Omental fat pad (tissue), 4 donors: ENCODE measurements around the gene SLC35A3. TPM values are rescaled to one million over a fixed set of nuclear protein-coding genes. Genes with fewer than 3 reads are reported as not detected.
"Not testable (repeated sequence)": the region's sequence is repeated elsewhere in the genome, so short reads cannot be mapped to it uniquely, and the experiment has no call there.

Experiments used
- ATAC-seq: fragments of 150-250 bp; one replicate; pipeline ENCODE4 v1.9.1; 2016; ENCODE audit warnings: mild to moderate bottlenecking, moderate library complexity; ENCODE audit not compliant: low FRiP score
- DNase-seq: peaks from one replicate; pipeline ENCODE4 v3.0.0-alpha.2; 2019; ENCODE audit warnings: low spot score
- total RNA-seq, 4 donors: library from RNA; depleted of rRNA; stranded (reverse); fragments of >200 nt; gene quantifications; one replicate each; pipeline ENCODE4 v1.1.0, GENCODE V29; 2016
- TF ChIP-seq, protein P1 (sequence below), 3 donors: fragments of 450-650 bp; IDR thresholded peaks; one replicate each; pipeline ENCODE4 v1.5.1; 2016 to 2017; ENCODE audit warnings: antibody characterized with exemption in 3 of 3, mild to moderate bottlenecking in 3 of 3, moderate library complexity in 2 of 3

The SLC35A3 gene
- total RNA-seq, 4 donors from 2014 or later = 16.6 to 30.6 (median 18.3) TPM

DNA sequence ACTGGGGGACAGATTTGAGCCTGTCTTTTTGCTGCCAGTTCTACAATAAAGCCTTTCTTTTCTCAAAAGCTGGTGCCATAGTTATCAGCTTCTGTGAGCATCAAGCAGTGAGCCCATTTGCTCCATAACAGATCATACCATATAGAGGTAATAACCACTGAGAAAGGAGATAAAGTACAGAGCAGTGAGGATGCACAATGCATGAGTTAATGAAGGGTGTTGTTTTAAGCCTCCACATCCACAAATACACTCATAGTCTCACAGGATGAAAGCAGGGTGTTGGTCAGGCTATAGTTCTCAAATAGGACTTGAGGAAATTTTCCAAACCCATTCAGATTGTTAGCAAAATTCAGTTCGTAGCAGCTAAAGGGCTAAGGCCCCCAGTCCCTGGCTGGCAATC, 25.6 kb upstream of the SLC35A3 start:
- TF ChIP-seq, protein P1, sequence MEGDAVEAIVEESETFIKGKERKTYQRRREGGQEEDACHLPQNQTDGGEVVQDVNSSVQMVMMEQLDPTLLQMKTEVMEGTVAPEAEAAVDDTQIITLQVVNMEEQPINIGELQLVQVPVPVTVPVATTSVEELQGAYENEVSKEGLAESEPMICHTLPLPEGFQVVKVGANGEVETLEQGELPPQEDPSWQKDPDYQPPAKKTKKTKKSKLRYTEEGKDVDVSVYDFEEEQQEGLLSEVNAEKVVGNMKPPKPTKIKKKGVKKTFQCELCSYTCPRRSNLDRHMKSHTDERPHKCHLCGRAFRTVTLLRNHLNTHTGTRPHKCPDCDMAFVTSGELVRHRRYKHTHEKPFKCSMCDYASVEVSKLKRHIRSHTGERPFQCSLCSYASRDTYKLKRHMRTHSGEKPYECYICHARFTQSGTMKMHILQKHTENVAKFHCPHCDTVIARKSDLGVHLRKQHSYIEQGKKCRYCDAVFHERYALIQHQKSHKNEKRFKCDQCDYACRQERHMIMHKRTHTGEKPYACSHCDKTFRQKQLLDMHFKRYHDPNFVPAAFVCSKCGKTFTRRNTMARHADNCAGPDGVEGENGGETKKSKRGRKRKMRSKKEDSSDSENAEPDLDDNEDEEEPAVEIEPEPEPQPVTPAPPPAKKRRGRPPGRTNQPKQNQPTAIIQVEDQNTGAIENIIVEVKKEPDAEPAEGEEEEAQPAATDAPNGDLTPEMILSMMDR (IDR thresholded peaks at IDR 0.05) = no peak
- DNase-seq (no peak), ATAC-seq (no peak)

DNA sequence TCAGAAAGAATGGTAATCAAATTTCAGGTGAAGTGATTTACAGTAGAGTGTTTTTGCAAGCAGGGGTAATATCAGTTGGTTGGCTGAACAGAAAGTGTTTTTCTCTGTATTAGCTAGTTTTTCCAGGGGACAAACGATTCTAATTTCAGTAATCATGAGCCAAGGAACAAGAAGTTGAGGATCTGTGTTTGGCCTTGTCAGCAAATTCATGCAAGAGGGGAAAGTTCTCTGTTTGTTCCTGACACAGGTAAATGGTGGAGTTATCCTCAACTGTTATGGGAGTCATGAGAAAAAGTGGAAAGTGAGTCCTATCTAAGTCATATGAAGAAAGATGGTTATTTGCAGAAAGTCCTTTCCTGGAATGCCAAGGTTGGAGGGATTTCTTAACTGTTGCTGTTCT, 24.6 kb upstream of the SLC35A3 start:
- ATAC-seq (no peak), DNase-seq (no peak)
- TF ChIP-seq, protein P1 (IDR thresholded peaks at IDR 0.05) = no peak

DNA sequence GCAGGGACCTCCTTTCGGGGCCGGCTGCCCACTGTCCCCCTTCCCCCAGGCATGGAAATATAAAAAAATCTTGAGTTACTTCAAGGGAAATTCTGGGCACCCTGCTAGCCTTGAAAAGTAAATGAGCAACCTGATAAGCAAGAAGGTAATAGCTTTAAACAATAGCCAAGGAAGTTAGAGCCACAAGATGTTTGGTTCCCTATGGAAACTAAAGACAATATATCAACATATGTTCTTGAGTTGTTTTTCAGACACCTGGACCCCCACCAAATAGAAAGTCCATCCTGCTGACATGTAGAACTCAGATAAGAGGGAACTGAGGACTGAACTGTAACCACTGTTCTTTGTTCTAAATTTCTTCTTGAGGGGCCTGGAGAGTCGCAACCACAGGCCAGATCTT, 19.3 kb upstream of the SLC35A3 start:
- TF ChIP-seq, protein P1 (IDR thresholded peaks at IDR 0.05) = no peak
- ATAC-seq (no peak), DNase-seq (no peak)

DNA sequence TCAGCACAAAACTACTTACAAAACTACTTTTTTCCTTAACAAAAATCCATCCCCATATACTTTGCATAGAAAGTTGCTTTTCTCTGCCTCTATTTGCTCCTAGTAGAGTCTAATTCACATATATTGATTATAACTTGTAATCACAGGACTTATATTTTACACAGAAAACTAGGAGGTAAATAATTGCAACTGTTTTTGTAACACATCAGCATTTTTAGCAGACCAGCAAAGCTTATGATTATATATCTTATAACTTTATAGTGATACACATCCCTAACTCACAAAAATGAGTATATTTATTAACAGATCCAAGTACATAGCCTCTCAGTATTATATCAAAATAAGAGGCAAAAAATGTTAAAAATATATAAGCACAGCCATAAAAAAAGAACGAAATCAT, 17.3 kb upstream of the SLC35A3 start:
- ATAC-seq (no peak), DNase-seq (no peak)
- TF ChIP-seq, protein P1 (IDR thresholded peaks at IDR 0.05) = no peak

DNA sequence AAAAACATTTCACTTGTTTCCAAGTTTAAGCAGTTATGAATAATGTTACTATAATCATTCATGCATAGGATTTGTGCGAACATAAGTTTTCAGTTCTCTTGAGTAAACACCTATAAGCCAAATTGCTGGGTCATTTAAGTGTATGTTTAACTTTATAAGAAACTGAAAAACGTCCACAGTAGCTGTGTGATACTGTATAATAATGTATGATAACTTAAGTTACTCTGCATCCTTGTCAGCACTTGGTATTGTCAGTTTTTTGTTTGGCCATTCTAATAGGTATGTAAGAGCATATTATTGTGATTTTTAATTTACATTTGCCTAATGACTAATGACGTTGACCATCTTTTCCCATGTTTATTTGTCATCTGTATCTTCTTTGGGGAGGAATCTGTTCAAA, 14.4 kb upstream of the SLC35A3 start:
- TF ChIP-seq, protein P1 (IDR thresholded peaks at IDR 0.05) = no peak
- DNase-seq (no peak), ATAC-seq (no peak)

DNA sequence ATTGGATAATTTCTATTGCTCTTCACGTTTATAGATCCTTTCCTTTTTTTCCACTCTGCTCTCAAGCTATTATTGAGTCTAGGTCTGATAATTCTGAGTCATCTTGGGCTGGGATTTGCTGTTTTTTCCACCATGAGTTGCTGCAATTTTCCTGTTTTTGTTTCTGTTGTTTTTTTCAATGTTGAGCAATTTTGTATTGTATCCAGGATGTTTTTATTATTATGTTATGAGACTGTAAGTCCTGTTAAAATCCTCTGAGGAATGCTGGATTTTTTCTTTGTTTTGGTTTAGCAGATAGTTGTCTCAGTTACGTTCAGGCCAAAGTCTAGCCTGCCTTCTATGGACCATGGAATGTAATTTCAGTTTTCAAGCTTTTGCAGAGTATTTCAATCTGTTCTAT, 13.0 kb upstream of the SLC35A3 start:
- ATAC-seq = no peak
- DNase-seq = no peak
- TF ChIP-seq, protein P1 (IDR thresholded peaks at IDR 0.05) = no peak

DNA sequence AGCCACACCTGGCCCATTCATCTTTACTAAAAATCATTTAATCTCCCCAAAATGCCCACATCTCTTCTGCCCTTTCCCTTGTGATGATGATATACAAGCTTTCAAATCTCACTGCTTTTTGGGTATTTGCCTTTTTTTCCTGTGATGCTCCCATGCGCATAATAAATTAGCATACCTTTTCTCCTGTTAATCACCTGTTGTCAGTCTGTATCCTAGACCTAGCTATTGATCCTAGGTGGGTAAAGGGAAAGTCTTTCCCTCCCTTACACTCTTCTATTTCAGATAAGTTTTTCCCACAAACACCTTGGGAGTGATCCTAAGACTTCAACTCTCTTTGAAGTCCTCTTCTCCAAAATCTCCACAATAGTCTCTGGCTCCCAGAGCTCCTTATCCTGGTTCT, 12.0 kb upstream of the SLC35A3 start:
- no peak for DNase-seq
- TF ChIP-seq, protein P1 (IDR thresholded peaks at IDR 0.05) = no peak
- no peak for ATAC-seq

DNA sequence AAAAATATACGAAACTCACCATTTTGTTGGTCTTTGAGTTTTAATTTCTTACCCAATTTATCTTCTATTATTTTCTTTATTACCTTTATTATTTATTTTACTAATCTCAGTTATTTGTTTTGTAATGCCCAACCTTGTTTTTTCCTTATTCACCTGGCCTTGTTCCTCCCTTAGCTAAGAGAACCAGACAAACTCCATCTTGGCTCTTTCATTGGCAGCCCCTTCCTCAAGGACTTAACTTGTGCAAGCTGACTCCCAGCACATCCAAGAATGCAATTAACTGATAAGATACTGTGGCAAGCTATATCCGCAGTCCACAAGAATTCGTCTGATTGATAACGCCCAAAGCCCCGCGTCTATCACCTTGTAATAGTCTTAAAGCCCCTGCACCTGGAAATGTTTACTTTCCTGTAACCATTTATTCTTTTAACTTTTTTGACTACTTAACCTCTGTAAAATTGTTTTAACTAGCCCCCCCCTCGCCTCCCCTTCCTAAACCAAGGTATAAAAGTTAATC, 10.5 kb upstream of the SLC35A3 start:
- not testable (repeated sequence) for ATAC-seq, DNase-seq

DNA sequence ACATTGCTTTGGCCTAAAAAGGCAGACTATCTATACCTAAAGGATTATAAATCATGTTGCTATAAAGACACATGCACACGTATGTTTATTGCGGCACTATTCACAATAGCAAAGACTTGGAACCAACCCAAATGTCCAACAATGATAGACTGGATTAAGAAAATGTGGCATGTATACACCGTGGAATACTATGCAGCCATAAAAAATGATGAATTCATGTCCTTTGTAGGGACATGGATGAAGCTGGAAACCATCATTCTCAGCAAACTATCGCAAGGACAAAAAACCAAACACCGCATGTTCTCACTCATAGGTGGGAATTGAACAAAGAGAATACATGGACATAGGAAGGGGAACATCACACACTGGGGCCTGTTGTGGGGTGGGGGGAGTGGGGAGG, 9.5 kb upstream of the SLC35A3 start:
- ATAC-seq, DNase-seq: not testable (repeated sequence)
